Endothelial cell of umbilical vein (primary cell): ENCODE results near the gene LAMB1. TPM values are rescaled to one million over a fixed set of nuclear protein-coding genes. Genes with fewer than 3 reads are reported as not detected.

Experiments
- BruUV-seq: library from RNA; stranded (reverse); fragments of 400-500 nt; replicated peaks from 2 replicates; lab custom pipeline; 2021; lab: Mats Ljungman, UMichigan
- CTCF ChIA-PET: fragments of 300-600, 350-600 bp; sonication (Branson Sonifier 250); formaldehyde crosslinking; loops from one replicate; lab custom pipeline; 2021; ENCODE audit warnings: antibody characterized with exemption, inconsistent platforms; lab: Charles Lee
- POLR2A ChIA-PET: fragments of 300-600, 350-600 bp; sonication (Branson Sonifier 250); formaldehyde crosslinking; loops from one replicate; lab custom pipeline; 2021; ENCODE audit warnings: antibody characterized with exemption, inconsistent platforms; lab: Charles Lee
- DNase-seq: peaks from one replicate; pipeline ENCODE4 v3.0.0-alpha.2; 2011; ENCODE audit warnings: low read depth, low spot score
- FAIRE-seq: peaks from 2 replicates; lab custom pipeline; 2011; peaks lifted over from hg19 to GRCh38; lab: Jason Lieb, UNC
- H2AFZ ChIP-seq: 2 replicates; pipeline ENCODE4 v1.6.0; 2012; ENCODE audit warnings: low read depth, low read length, control low read depth, inconsistent platforms
- H3K27ac ChIP-seq: 2 replicates; pipeline ENCODE4 v1.5.1; 2011; ENCODE audit warnings: low read depth, mild to moderate bottlenecking, control low read depth, low read length, moderate library complexity; ENCODE audit not compliant: insufficient read depth
- H3K27me3 ChIP-seq, 2 experiments: 2 replicates each; pipeline versions ENCODE4 v1.6.0 to v1.6.1; 2011; ENCODE audit warnings: low read length in 2 of 2, mixed read lengths in 1 of 2; ENCODE audit not compliant: control insufficient read depth in 2 of 2, insufficient read depth in 2 of 2
- H3K36me3 ChIP-seq, 2 experiments: 2 replicates in 1 of 2; 3 replicates in 1 of 2; pipeline ENCODE4 v1.5.1; 2011; ENCODE audit warnings: low read length in 2 of 2, mild to moderate bottlenecking in 1 of 2, moderate library complexity in 1 of 2; ENCODE audit not compliant: control insufficient read depth in 2 of 2, insufficient read depth in 2 of 2; ENCODE audit errors: extremely low read depth in 1 of 2
- H3K4me1 ChIP-seq: 3 replicates; pipeline ENCODE4 v1.5.1; 2011; ENCODE audit warnings: mild to moderate bottlenecking, low read length; ENCODE audit not compliant: control insufficient read depth, insufficient read depth; ENCODE audit errors: extremely low read depth
- H3K4me2 ChIP-seq: 2 replicates; pipeline ENCODE4 v1.6.1; 2011; ENCODE audit warnings: low read length, control low read depth, mixed read lengths; ENCODE audit not compliant: insufficient read depth
- H3K4me3 ChIP-seq, 3 experiments: fragments of 200-600 bp in 1 of 3; sonication (generic), shearing (Covaris generic) in 1 of 3; replicated peaks in 1 of 3; 2 replicates each; pipeline ENCODE4 v1.5.1; 2011 to 2016; ENCODE audit warnings: control low read depth in 3 of 3, low read length in 3 of 3, mild to moderate bottlenecking in 2 of 3, inconsistent platforms in 1 of 3, low read depth in 1 of 3, moderate library complexity in 1 of 3; ENCODE audit not compliant: insufficient read depth in 1 of 3
- H3K79me2 ChIP-seq: 2 replicates; pipeline ENCODE4 v1.6.0; 2012; ENCODE audit warnings: low read length, inconsistent platforms; ENCODE audit not compliant: control insufficient read depth, insufficient read depth
- H3K9ac ChIP-seq: replicated peaks from 2 replicates; pipeline ENCODE3; 2011; ENCODE audit warnings: low read length, control low read depth; ENCODE audit not compliant: insufficient read depth; ENCODE audit errors: extremely low read depth
- H3K9me1 ChIP-seq: replicated peaks from 3 replicates; pipeline ENCODE4 v1.6.0; 2011; ENCODE audit warnings: mild to moderate bottlenecking, low read length; ENCODE audit not compliant: control insufficient read depth, insufficient read depth; ENCODE audit errors: extremely low read depth
- H3K9me3 ChIP-seq: replicated peaks from 2 replicates; pipeline ENCODE4 v1.5.1; 2012; ENCODE audit warnings: low read length, inconsistent platforms; ENCODE audit not compliant: control insufficient read depth, insufficient read depth
- H4K20me1 ChIP-seq: replicated peaks from 2 replicates; pipeline ENCODE3; 2011; ENCODE audit warnings: mild to moderate bottlenecking, low read length; ENCODE audit not compliant: control insufficient read depth, insufficient read depth; ENCODE audit errors: extremely low read depth
- CTCF ChIP-seq, 2 donors: IDR thresholded peaks; 1 replicate in 1 of 2; 2 replicates in 1 of 2; pipeline ENCODE4 v1.5.1; 2011; ENCODE audit warnings: low read length in 2 of 2, mild to moderate bottlenecking in 2 of 2, moderate library complexity in 2 of 2, control low read depth in 1 of 2, inconsistent platforms in 1 of 2, low read depth in 1 of 2; ENCODE audit not compliant: insufficient read depth in 1 of 2; ENCODE audit errors: extremely low read depth in 1 of 2
- EZH2 ChIP-seq: IDR thresholded peaks from 2 replicates; pipeline ENCODE4 v1.6.1; 2012; ENCODE audit warnings: borderline replicate concordance, low read depth, mild to moderate bottlenecking, moderate library complexity, low read length, inconsistent platforms; ENCODE audit not compliant: severe bottlenecking
- FOS ChIP-seq: IDR thresholded peaks from 2 replicates; pipeline ENCODE4 v1.6.1; 2011; ENCODE audit warnings: mild to moderate bottlenecking, low read length, moderate library complexity, borderline replicate concordance; ENCODE audit not compliant: insufficient read depth
- GATA2 ChIP-seq: IDR thresholded peaks from 2 replicates; pipeline ENCODE4 v1.7.0; 2011; ENCODE audit warnings: low read depth, mild to moderate bottlenecking, moderate library complexity, mixed read lengths, low read length; ENCODE audit not compliant: insufficient read length, insufficient read depth
- JUN ChIP-seq: IDR thresholded peaks from 2 replicates; pipeline ENCODE4 v1.6.1; 2011; ENCODE audit warnings: borderline replicate concordance, low read depth; ENCODE audit not compliant: insufficient read length, insufficient read depth
- MAX ChIP-seq: IDR thresholded peaks from 2 replicates; pipeline ENCODE4 v1.6.1; 2011; ENCODE audit not compliant: insufficient read depth, insufficient read length
- MYC ChIP-seq: IDR thresholded peaks from one replicate; pipeline ENCODE4 v1.6.1; 2011; ENCODE audit warnings: mild to moderate bottlenecking, low read depth, low read length
- POLR2A ChIP-seq: IDR thresholded peaks from 2 replicates; pipeline ENCODE4 v1.6.1; 2012; ENCODE audit warnings: low read depth, mild to moderate bottlenecking, control low read depth, low read length
- POLR2AphosphoS5 ChIP-seq: IDR thresholded peaks from 2 replicates; pipeline ENCODE4 v1.6.1; 2012; ENCODE audit warnings: low read depth, mild to moderate bottlenecking, control low read depth, low read length, moderate library complexity; ENCODE audit not compliant: insufficient read depth
- dilution Hi-C: fragments of 300-500 bp; cut with MboI; formaldehyde crosslinking; loops from one replicate; pipeline ENCODE4 v1.15.0; 2019; ENCODE audit warnings: low sequenced_read_pairs; ENCODE audit not compliant: extremely low pct_ligation_motif_present
- intact Hi-C: fragments of 100-400 bp; cut with micrococcal nuclease; formaldehyde crosslinking; loops from one replicate; pipeline ENCODE4 v1.10.0; 2022
- polyA plus RNA-seq, 4 experiments: library from polyadenylated mRNA; depleted of rRNA in 3 of 4; stranded (reverse) in 3 of 4; unstranded in 1 of 4; fragments of >200 nt; gene quantifications; 2 replicates each; pipeline versions ENCODE4 v1.2.1 to v1.2.3, GENCODE V29; 2011 to 2012; ENCODE audit warnings: missing spikeins in 1 of 4
- total RNA-seq: library from RNA; stranded (reverse); gene quantifications from 2 replicates; pipeline ENCODE4 v1.2.3, GENCODE V29; 2021

Gene LAMB1
- total and polyA plus RNA-seq, 2 donors (not counting 3 experiments of a cell fraction or from before 2014, with no cell fraction given), result 588 to 703 TPM

- Histone ChIP-seq H3K27me3 (no peaks in the 10 kb centered on the region), H3K27ac (peak overlapping the region; percentile 91), H3K4me3 (no peak overlapping the region), H3K9ac (peak overlapping the region; percentile 60), H2AFZ (no peak overlapping the region), H3K9me1 (no peaks in the 10 kb centered on the region), H3K79me2 (peaks cover 40% of the 10 kb centered on the region), H3K4me1 (peaks cover 62% of the 10 kb centered on the region), H3K9me3 (no peaks in the 10 kb centered on the region), H3K36me3 (peaks cover 39 to 51% of the 10 kb centered on the region in 2 experiments), H3K4me2 (peak overlapping the region; percentile 8), H4K20me1 (no peaks in the 10 kb centered on the region)
- TF ChIP-seq GATA2, result peak; percentile 81
- TF ChIP-seq MYC, result no peak
- no peak for TF ChIP-seq MAX
- peak; percentile 56 for TF ChIP-seq POLR2A
- TF ChIP-seq FOS, result peak; percentile 64
- no peak for TF ChIP-seq CTCF (IDR thresholded peaks at IDR 0.05; ENCODE audit: extremely low read depth in 1 of 2, insufficient read depth in 1 of 2, low read depth in 1 of 2, low read length in 2 of 2)
- TF ChIP-seq JUN, result peak; percentile 79
- peak; percentile 88 for TF ChIP-seq POLR2AphosphoS5
- no peak for TF ChIP-seq EZH2
- ChIA-PET POLR2A (no interaction called here), CTCF (interaction anchor here (1.0 to 2.0 kb wide), 3 partner anchors 9 to 206 kb away, joined by 3 to 10 read pairs (median 4); no protein-coding TSS in a partner anchor)
- no TSS peak for BruUV-seq
- dilution Hi-C loops (no loop called here), intact Hi-C loops (loop anchor here (1.0 to 2.0 kb wide), 2 partner anchors 8 to 207 kb away; no protein-coding TSS in a partner anchor)
- FAIRE-seq (peak; percentile 92), DNase-seq (peak; percentile 98)
These were observed 63.1 kb downstream of the LAMB1 start for GRCh38 chr7:107939573-107940489.
